22Rv1 (cell line): ENCODE measurements around the gene TEAD3.

ENCODE experiments used
- CTCF ChIP-seq: fragments of 450-650 bp; IDR thresholded peaks from 2 replicates; pipeline ENCODE4 v1.5.1; 2017; ENCODE audit warnings: mild to moderate bottlenecking
- ZFX ChIP-seq: fragments of 450-650 bp; IDR thresholded peaks from 2 replicates; pipeline ENCODE4 v1.6.1; 2017; ENCODE audit warnings: antibody characterized with exemption, borderline replicate concordance

GRCh38 chr6:35544769-35545361 lies 48.0 kb upstream of the TEAD3 start:
- TF ChIP-seq ZFX = no peak
- TF ChIP-seq CTCF = no peak
